NCI-H82 treated with DMSO at 0.1 percent for 48 hours (cell line): Measurements from ENCODE around the gene PDLIM7.
A peak's percentile ranks its signal among the peaks of the same experiment; 100 is the strongest.

Experiments
- DNase-seq: peaks from one replicate; lab custom pipeline; 2025; ENCODE audit not compliant: unreplicated experiment; lab: John Stamatoyannopoulos, UW

PDLIM7 gene

DNA sequence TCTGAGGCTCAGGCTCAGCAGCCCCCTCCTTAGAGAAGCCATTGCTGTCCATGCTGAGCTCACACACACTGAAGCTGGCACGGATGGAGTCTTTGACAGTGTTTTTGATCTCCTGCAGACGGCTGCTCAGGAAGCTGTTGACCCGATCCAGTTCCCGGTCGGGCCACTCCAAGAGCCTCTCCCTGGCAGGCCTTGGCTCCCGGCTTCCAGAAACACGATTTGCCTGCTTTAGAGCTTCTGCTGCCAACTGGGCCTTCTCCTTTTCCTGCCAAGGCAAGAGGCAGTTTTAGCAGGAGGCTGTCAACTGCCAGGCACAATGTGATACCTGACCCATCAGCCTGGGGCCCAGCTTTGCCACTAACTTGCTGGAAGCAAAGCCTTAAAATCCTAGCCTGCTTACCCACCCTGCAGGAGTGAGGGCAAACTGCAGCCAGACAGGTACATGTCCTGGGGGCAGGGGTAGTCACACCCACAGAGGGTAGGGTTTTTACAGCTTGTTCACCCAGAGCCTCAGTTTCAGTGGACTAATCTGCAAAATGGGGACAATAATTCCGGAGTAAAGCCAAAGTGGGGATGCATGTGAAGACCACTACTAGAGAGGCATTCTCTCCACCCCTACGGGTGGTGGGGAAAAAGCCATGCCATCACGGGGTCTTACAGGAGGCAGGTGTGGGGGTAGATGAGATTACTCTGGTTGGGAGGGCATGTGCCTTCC lies 27.7 kb upstream of the PDLIM7 start:
- DNase-seq, result no peak

- DNase-seq, result no peak
Observed at GRCh38 chr5:177524539-177524900, 27.1 kb upstream of the PDLIM7 start.

DNA sequence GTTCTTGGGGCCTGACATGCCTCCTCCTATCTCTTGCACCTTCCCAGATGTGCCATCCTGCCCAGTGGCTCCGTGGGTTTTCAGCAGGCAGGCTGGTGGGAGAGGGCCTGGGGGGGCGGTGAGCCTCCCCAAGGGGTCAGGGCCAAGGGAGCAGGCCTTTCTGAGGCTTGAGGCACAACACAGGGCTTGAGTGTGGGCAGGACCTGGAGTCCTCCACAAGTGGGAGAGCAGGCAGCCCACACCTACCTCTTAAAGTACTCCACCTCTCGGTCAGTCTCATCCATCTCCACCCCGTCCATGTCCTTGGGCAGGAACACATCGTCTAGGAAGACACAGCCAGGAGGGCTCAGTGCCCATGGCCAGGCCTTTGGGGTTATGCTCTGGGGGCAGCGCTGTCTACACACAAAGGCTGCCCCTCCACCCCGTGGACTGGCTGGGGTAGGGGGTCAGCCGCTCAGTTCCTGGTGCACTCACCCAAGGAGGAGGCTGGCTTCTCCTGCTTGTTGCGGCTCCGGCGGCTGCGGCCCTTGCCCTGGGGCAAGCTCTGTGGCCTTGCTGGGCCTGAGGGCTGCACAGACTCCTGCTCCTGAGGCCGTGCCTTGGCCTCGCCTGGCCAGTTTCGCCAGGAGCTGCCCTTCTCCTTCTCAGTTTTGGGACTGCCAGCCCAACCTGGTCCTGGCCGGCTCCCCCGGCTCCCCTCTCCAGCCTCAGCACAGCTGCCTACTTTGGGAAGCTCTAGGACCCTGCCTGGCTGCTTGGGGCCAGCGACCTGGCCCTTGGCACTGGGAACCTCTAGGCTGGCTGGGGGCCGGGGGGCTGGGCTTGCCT lies 26.5 kb upstream of the PDLIM7 start:
- DNase-seq, result no peak

DNA sequence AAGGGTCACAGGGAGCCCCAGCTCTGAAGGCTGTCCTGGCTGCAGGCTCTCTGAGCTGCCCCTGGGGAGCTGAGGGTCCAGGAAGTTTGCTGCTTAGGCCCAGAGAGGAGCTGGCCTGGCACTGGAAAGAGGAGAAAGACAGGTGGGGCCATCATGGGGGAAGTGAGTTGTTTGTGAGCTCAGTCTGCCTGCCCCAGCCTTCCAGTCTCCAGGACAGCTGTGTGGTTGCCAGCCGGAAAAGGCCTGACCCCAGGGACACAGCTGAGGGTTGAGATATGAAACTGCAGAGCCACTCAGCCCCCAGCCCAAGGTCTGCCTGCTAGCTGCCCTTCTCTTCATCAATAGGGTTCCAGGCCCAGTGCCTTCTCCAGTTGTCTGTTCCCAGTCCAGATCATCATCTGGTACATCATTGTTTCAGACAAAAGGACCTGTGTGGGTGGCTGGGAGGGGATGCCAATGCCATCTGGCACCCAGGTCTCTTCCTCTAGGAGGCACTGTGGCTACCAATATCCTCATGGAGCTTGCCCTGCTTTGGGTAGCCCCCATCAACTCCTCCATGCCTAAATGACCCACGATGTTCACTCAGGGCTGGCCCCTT lies 23.6 kb upstream of the PDLIM7 start:
- no peak for DNase-seq

DNA sequence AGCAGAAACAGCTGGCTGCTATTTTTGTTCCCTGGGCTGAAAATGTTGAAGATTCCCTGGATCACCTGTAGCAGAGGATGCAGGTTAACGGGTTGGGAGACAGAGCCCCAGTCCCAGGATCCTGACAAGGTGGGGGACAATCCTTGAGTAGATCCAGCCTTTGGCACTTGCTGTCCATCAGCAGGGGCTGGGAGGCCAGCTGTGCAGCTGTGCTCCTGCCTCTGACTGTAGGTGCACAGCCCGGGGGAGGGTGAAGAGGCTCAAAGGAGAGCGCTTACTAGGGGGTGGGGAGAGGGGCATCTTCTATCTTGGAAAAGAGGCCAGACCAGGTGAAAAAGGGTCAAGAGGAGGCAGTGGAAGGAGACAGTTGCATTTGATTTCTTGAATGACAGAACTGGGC lies 22.9 kb upstream of the PDLIM7 start:
- DNase-seq, result no peak

DNA sequence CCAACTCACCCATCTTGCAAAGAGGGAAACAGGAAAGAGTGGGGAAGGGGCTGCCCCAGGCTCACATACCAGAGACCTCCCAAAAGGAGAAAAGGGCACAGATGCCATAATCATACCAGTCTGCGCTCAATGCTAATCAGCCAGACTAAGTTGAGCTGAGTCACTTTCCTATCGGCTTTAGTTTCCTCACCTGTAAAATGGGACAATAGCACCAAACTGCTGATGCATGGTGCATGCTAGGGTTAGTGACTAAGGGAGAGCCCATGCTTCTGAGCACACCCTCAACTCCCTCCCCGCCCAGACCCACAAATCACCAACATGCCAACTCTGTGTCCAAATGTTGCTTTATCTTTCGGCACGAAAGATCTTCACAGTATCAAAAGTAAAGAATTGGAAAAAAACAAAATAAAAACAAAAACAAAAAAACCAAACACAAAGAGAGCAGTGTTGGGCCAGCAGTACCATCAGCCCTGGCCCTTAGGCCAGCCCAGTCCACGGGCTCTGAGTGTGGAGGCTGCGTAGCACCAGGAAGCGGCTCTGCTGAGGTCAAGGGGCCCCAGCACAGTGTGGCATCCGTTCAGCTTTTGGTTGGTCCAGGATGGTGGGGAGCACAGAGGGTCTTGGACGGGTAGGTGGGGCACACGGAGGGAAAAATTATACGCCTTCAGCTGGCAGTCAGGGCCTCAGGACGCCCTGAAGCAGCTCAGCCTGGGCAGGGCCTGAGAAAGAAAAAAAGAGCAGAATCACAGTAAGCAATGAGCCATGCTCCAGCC lies 22.2 kb upstream of the PDLIM7 start:
- no peak for DNase-seq

GRCh38 chr5:177516601-177517568 lies 19.5 kb upstream of the PDLIM7 start, which contains the start of gene DDX41:
TSS of gene DDX41 (minus strand) at chr5:177516961. CDS start at chr5:177516945, 16 bp downstream.
- DNase-seq, result peak; percentile 91

- no peak for DNase-seq
Observed at GRCh38 chr5:177515580-177515979, 18.2 kb upstream of the PDLIM7 start.

DNA sequence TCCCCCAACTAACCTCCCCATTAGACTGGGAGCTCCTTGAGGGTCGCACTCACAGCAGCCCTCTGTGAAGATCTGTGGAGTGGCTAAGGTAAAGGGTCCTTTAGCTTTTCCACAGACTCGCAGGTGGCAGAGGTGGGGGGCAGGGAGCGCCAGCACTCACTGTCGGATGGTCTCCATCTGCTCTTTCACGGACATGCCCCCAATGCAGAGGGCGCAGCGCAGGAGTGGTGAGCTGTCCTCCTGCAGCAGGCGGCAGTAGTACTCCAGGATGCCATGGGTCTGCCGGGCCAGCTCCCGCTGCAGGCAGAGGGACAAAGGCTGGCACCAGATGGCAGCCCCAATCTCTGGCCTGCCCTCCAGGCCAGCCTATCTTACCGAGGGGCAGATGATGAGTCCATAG lies 17.1 kb upstream of the PDLIM7 start:
- no peak for DNase-seq

GRCh38 chr5:177513500-177513899 lies 16.1 kb upstream of the PDLIM7 start:
- no peak for DNase-seq

DNA sequence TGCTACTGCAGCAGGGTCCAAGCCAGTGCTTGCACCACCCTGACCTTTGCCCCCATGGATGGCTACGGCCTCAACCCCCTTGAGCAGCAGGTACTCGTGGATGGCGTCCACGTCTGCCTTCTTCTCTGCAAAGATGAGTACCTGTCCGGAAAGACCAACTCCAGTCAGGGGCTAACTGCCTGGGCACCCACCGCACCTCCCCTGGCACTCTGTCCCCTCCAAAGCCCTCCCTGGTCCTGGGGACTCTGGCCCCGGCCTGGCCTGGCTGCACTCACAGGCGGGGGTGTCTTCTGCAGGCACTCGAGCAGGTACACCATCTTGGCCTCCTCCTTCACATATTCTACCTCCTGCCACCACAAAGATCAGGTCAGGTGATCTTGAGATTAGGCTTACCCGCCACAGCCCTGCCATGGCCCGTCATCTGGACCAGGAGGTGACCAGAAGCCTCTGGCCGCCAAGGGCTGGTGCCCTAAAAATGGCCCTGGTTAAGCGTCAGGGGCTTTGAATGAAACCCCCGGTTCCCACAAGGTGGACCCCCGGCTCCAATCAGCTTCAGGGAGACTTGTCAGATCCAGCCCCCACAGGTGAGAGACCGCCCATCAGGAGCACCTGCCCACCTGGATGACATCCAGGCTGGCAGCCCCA lies 15.5 kb upstream of the PDLIM7 start:
- no peak for DNase-seq

- DNase-seq, result no peak
Observed at GRCh38 chr5:177511796-177512675, 14.6 kb upstream of the PDLIM7 start.

GRCh38 chr5:177511181-177511580 lies 13.8 kb upstream of the PDLIM7 start:
- no peak for DNase-seq

GRCh38 chr5:177510567-177511053 lies 13.2 kb upstream of the PDLIM7 start:
- no peak for DNase-seq

DNA sequence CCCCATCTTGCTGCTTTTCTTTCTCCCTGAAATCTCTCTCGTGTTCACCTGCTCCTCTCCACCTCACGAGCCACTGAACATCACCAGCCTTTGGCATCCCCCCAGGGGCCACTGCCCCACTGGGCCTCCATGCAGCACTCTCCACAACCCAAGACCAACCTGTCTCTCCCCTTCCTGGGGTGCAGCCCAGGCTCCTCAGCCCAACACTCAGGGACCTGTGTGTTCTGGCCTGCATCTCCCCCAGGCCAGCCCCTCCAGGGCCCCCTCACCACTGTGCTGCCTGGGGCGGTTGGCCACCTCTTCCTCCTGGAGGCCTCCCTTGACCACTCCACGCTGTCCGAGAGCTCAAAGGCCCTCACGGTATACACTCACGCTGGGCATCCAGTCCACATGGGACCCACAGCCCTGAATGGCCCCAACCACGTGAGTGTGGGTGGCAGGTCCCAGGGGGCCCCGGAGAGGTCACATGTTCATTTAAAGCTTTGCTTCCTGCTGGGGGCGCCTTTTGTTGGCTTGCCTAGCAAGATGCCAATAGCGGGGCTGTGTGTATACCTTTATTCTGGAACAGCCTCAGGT lies 12.7 kb upstream of the PDLIM7 start:
- no peak for DNase-seq

DNA sequence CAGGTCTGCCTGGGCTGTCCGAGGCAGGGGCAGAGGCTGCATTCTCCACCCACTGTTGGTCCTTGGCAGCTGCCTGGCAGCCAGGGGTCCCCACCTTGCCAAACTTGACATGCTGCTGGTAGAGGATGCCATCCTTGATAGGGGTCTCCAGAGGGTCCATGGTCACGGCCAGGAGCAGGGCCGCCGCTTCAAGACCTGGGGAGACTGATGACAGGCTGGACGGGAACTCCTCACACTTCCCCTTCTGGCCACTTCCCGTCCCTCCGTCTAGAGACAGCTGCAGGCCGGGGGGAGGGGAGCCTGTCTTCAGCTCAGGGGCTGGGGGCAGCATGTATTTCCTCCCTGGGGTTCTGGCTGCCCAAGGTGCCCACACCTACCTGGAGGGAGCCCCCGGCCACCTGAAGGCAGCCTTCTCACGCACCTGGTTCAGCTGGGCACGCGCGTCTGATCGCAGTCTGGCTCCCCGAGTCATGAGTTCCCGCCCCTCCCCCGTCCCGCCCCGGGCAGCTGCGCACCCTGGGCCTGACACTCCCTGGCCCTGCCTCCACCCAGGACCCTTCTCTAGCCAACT lies 12.1 kb upstream of the PDLIM7 start, which contains the start of gene DOK3:
Gene DOK3, minus strand, starts transcription at position 446 of the 571 bp plus-strand sequence. Its CDS starts 286 bp downstream, at position 160.
- no peak for DNase-seq

GRCh38 chr5:177508837-177509236 lies 11.4 kb upstream of the PDLIM7 start:
- no peak for DNase-seq

- no peak for DNase-seq
Observed at GRCh38 chr5:177508221-177508611, 10.8 kb upstream of the PDLIM7 start.
